Liver (tissue), 9 donors: ENCODE measurements around the gene CUL4A. TPM values are rescaled to one million over a fixed set of nuclear protein-coding genes. Genes with fewer than 3 reads are reported as not detected.

ENCODE experiments used
- DNase-seq: peaks from one replicate; pipeline ENCODE4 v3.0.0-alpha.2; 2017; ENCODE audit warnings: low spot score
- H3K27ac ChIP-seq, 2 donors: one replicate each; pipeline ENCODE4 v1.7.0; 2013; ENCODE audit warnings: inconsistent platforms in 2 of 2, low read length in 2 of 2, control low read depth in 1 of 2, low read depth in 1 of 2, mild to moderate bottlenecking in 1 of 2
- H3K27me3 ChIP-seq, 4 donors: one replicate each; pipeline versions ENCODE4 v1.6.1 to v1.7.0; 2013; ENCODE audit warnings: low read length in 3 of 4, inconsistent platforms in 1 of 4, mild to moderate bottlenecking in 1 of 4, moderate library complexity in 1 of 4; ENCODE audit not compliant: control insufficient read depth in 4 of 4, insufficient read depth in 4 of 4
- H3K36me3 ChIP-seq, 4 donors: one replicate each; pipeline versions ENCODE4 v1.6.1 to v1.7.0; 2013; ENCODE audit warnings: low read length in 3 of 4, mild to moderate bottlenecking in 3 of 4, low read depth in 1 of 4, moderate library complexity in 1 of 4; ENCODE audit not compliant: control insufficient read depth in 4 of 4, insufficient read depth in 3 of 4
- H3K4me1 ChIP-seq, 4 donors: one replicate each; pipeline versions ENCODE4 v1.6.1 to v1.7.0; 2013; ENCODE audit warnings: low read length in 3 of 4, mild to moderate bottlenecking in 3 of 4, moderate library complexity in 1 of 4; ENCODE audit not compliant: control insufficient read depth in 4 of 4, insufficient read depth in 4 of 4
- H3K4me3 ChIP-seq, 3 donors: one replicate each; pipeline versions ENCODE4 v1.6.1 to v1.7.0; 2013; ENCODE audit warnings: low read length in 3 of 3, control low read depth in 1 of 3, low read depth in 1 of 3, mild to moderate bottlenecking in 1 of 3
- H3K9ac ChIP-seq, 2 donors: one replicate each; pipeline ENCODE4 v1.7.0; 2013; ENCODE audit warnings: low read length in 2 of 2, mild to moderate bottlenecking in 2 of 2, moderate library complexity in 2 of 2, control low read depth in 1 of 2, low read depth in 1 of 2
- H3K9me3 ChIP-seq, 4 donors: one replicate each; pipeline versions ENCODE4 v1.6.1 to v1.7.0; 2013; ENCODE audit warnings: low read length in 3 of 4; ENCODE audit not compliant: control insufficient read depth in 4 of 4
- EGR1 ChIP-seq, 2 donors: IDR thresholded peaks; 2 replicates each; pipeline ENCODE4 v1.6.1; 2016 to 2018; ENCODE audit warnings: antibody characterized with exemption in 2 of 2, low read depth in 2 of 2
- FOXA1 ChIP-seq: IDR thresholded peaks from 2 replicates; pipeline ENCODE4 v1.6.1; 2016; ENCODE audit warnings: antibody characterized with exemption
- FOXA2 ChIP-seq: IDR thresholded peaks from 2 replicates; pipeline ENCODE4 v1.6.1; 2016; ENCODE audit warnings: antibody characterized with exemption
- GABPA ChIP-seq, 2 donors: IDR thresholded peaks in 1 of 2; conservative IDR thresholded peaks in 1 of 2; 2 replicates each; pipeline ENCODE4 v1.6.1; 2016; ENCODE audit warnings: antibody characterized with exemption in 2 of 2, mild to moderate bottlenecking in 1 of 2, moderate library complexity in 1 of 2
- HNF4A ChIP-seq, 2 donors: conservative IDR thresholded peaks; 2 replicates each; pipeline ENCODE4 v1.6.1; 2016; ENCODE audit warnings: antibody characterized with exemption in 2 of 2, mild to moderate bottlenecking in 2 of 2
- JUND ChIP-seq, 2 donors: IDR thresholded peaks; 2 replicates each; pipeline ENCODE4 v1.6.1; 2016; ENCODE audit warnings: antibody characterized with exemption in 2 of 2
- NR2F2 ChIP-seq: IDR thresholded peaks from 2 replicates; pipeline ENCODE4 v1.6.1; 2016; ENCODE audit warnings: antibody characterized with exemption
- RXRA ChIP-seq, 2 donors: IDR thresholded peaks; 2 replicates each; pipeline ENCODE4 v1.6.1; 2017 to 2018; ENCODE audit warnings: antibody characterized with exemption in 2 of 2, mild to moderate bottlenecking in 1 of 2
- SP1 ChIP-seq: IDR thresholded peaks from 2 replicates; pipeline ENCODE4 v1.6.1; 2018; ENCODE audit warnings: antibody characterized with exemption, mild to moderate bottlenecking
- TAF1 ChIP-seq: conservative IDR thresholded peaks from 2 replicates; pipeline ENCODE4 v1.6.1; 2016; ENCODE audit warnings: antibody characterized with exemption, mild to moderate bottlenecking
- YY1 ChIP-seq: IDR thresholded peaks from 2 replicates; pipeline ENCODE4 v1.6.1; 2016; ENCODE audit warnings: antibody characterized with exemption, mild to moderate bottlenecking
- WGBS: extraction: QIAGEN DNeasy Blood & Tissue Kit; methylation state at CpG from one replicate; pipeline ENCODE4 v1.1.7; 2013; 5-methylcytosine and 5-hydroxymethylcytosine counted together
- polyA plus RNA-seq, 2 donors: library from polyadenylated mRNA; stranded (reverse) in 1 of 2; unstranded in 1 of 2; fragments of 200-250 nt in 1 of 2; fragments of >200 nt in 1 of 2; fragmentation: Nextera tagmentation in 1 of 2; extraction: Ambion mirVana in 1 of 2; gene quantifications; one replicate each; pipeline versions ENCODE4 v1.2.1 to v1.2.3, GENCODE V29; 2013 to 2015
- total RNA-seq, 2 donors: library from RNA; depleted of rRNA; stranded (reverse); fragments of >200 nt; gene quantifications; one replicate each; pipeline ENCODE4 v1.2.3, GENCODE V29; 2014
- TF ChIP-seq, protein P1 (sequence below): fragments of 150-350 bp; IDR thresholded peaks from 2 replicates; pipeline ENCODE4 v1.5.1; 2017; ENCODE audit warnings: improper control_type of control experiment, low read depth, low read length; ENCODE audit not compliant: missing input control
- TF ChIP-seq, protein P2 (sequence below): IDR thresholded peaks from 2 replicates; pipeline ENCODE4 v1.6.1; 2016; ENCODE audit warnings: antibody characterized with exemption, mild to moderate bottlenecking
- TF ChIP-seq, protein P3 (sequence below): IDR thresholded peaks from 2 replicates; pipeline ENCODE4 v1.6.1; 2016; ENCODE audit warnings: antibody characterized with exemption
- TF ChIP-seq, protein P4 (sequence below): IDR thresholded peaks from 2 replicates; pipeline ENCODE4 v1.6.1; 2016; ENCODE audit warnings: antibody characterized with exemption
- TF ChIP-seq, protein P5 (sequence below): IDR thresholded peaks from 2 replicates; pipeline ENCODE4 v1.6.1; 2016; ENCODE audit warnings: antibody characterized with exemption
- donor health status: healthy.
- donor health status: healthy.
- donor health status: healthy.
- donor health status: healthy.
- donor health status: healthy.

Gene CUL4A
- total and polyA plus RNA-seq, 4 donors, result 19.9 to 89.4 (median 45.9) TPM

DNA sequence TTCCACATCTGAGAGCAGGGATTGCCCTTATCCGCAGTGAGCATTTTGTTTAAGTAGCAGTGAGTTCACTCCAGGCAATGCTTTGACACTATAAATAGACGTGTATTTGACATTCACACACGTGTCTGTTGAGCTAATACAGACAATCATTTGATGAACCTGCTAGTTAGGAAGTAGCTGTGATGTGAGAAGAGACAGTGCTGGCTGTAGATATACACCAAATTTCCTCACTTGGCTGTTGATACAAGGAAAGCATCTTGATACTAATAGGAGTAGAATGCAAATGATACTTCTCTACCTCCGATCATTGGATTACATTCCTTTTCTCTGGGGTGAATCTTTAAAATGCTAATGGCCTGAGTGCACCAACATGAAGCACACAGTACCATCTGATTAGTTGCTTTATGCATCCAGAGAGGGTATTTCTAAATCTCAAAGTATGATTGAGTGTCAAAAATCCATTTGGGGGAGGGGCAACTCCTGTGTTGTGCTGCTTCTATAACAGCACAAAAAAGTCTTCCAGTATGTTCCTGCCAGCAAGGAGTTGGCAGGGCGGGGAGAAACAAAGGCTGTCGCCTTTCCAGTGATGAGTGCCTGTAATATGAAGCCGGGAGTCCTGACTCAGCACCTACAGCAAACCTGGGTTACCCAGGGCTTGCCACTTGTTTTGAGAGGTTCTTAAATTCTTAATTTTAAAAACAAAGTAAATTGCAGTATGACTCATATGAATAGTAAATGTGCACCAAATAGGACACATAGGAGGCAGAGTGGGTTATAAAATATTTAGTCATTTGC lies 7.0 kb downstream of the CUL4A start:
- 36% methylated on average over 7 of the region's 7 CpGs for WGBS
- no peak overlapping the region for H3K9ac ChIP-seq

DNA sequence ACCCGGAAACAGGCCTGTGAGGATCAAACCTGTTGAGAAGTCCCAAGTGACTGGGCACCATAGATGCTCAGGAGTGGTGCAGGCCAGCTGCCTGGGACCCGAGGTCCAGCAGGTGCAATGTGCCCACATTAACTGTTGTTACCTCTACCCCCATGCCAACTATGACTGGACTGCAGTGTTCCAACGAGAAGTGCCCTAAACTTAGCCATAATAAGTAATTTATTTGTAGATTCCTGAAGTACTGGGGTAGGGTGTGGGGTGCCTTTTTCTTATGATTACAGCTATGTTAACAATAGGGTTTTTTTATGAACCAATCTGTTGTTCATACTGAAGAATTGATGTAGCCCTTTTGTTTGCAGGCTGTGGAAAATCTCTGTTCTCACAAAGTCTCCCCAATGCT lies 9.2 kb downstream of the CUL4A start:
- H3K27me3 ChIP-seq, result no peaks in the 10 kb centered on the region
- peaks cover 21 to 48% (median 38%) of the 10 kb centered on the region in 4 donors for H3K4me1 ChIP-seq
- H3K4me3 ChIP-seq, result no peak overlapping the region
- H3K27ac ChIP-seq, result no peak overlapping the region
- H3K36me3 ChIP-seq, result peaks cover 0 to 9% (median 5%) of the 10 kb centered on the region in 4 donors
- no peaks in the 10 kb centered on the region for H3K9me3 ChIP-seq
- no peak overlapping the region for H3K9ac ChIP-seq
- TF ChIP-seq, protein P1, sequence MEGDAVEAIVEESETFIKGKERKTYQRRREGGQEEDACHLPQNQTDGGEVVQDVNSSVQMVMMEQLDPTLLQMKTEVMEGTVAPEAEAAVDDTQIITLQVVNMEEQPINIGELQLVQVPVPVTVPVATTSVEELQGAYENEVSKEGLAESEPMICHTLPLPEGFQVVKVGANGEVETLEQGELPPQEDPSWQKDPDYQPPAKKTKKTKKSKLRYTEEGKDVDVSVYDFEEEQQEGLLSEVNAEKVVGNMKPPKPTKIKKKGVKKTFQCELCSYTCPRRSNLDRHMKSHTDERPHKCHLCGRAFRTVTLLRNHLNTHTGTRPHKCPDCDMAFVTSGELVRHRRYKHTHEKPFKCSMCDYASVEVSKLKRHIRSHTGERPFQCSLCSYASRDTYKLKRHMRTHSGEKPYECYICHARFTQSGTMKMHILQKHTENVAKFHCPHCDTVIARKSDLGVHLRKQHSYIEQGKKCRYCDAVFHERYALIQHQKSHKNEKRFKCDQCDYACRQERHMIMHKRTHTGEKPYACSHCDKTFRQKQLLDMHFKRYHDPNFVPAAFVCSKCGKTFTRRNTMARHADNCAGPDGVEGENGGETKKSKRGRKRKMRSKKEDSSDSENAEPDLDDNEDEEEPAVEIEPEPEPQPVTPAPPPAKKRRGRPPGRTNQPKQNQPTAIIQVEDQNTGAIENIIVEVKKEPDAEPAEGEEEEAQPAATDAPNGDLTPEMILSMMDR, result no peak
- TF ChIP-seq, protein P2, sequence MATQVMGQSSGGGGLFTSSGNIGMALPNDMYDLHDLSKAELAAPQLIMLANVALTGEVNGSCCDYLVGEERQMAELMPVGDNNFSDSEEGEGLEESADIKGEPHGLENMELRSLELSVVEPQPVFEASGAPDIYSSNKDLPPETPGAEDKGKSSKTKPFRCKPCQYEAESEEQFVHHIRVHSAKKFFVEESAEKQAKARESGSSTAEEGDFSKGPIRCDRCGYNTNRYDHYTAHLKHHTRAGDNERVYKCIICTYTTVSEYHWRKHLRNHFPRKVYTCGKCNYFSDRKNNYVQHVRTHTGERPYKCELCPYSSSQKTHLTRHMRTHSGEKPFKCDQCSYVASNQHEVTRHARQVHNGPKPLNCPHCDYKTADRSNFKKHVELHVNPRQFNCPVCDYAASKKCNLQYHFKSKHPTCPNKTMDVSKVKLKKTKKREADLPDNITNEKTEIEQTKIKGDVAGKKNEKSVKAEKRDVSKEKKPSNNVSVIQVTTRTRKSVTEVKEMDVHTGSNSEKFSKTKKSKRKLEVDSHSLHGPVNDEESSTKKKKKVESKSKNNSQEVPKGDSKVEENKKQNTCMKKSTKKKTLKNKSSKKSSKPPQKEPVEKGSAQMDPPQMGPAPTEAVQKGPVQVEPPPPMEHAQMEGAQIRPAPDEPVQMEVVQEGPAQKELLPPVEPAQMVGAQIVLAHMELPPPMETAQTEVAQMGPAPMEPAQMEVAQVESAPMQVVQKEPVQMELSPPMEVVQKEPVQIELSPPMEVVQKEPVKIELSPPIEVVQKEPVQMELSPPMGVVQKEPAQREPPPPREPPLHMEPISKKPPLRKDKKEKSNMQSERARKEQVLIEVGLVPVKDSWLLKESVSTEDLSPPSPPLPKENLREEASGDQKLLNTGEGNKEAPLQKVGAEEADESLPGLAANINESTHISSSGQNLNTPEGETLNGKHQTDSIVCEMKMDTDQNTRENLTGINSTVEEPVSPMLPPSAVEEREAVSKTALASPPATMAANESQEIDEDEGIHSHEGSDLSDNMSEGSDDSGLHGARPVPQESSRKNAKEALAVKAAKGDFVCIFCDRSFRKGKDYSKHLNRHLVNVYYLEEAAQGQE, result no peak
- TF ChIP-seq, protein P3, sequence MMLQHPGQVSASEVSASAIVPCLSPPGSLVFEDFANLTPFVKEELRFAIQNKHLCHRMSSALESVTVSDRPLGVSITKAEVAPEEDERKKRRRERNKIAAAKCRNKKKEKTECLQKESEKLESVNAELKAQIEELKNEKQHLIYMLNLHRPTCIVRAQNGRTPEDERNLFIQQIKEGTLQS, result no peak
- TF ChIP-seq, protein P4, sequence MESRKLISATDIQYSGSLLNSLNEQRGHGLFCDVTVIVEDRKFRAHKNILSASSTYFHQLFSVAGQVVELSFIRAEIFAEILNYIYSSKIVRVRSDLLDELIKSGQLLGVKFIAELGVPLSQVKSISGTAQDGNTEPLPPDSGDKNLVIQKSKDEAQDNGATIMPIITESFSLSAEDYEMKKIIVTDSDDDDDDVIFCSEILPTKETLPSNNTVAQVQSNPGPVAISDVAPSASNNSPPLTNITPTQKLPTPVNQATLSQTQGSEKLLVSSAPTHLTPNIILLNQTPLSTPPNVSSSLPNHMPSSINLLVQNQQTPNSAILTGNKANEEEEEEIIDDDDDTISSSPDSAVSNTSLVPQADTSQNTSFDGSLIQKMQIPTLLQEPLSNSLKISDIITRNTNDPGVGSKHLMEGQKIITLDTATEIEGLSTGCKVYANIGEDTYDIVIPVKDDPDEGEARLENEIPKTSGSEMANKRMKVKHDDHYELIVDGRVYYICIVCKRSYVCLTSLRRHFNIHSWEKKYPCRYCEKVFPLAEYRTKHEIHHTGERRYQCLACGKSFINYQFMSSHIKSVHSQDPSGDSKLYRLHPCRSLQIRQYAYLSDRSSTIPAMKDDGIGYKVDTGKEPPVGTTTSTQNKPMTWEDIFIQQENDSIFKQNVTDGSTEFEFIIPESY, result no peak
- TF ChIP-seq RXRA (IDR thresholded peaks at IDR 0.05) (no peak), FOXA2 (no peak), GABPA (IDR thresholded peaks at IDR 0.05 in 1 of 2, conservative IDR thresholded peaks at IDR 0.05 in 1 of 2) (no peak), NR2F2 (no peak), FOXA1 (no peak), SP1 (no peak), HNF4A (conservative IDR thresholded peaks at IDR 0.05) (no peak), TAF1 (no peak), YY1 (no peak), JUND (IDR thresholded peaks at IDR 0.05) (no peak), EGR1 (IDR thresholded peaks at IDR 0.05; ENCODE audit: low read depth in 2 of 2) (no peak)
- TF ChIP-seq, protein P5, sequence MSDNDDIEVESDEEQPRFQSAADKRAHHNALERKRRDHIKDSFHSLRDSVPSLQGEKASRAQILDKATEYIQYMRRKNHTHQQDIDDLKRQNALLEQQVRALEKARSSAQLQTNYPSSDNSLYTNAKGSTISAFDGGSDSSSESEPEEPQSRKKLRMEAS, result no peak
- DNase-seq, result no peak
- WGBS, result 71% methylated on average over 3 of the region's 3 CpGs

More for the DNA sequence above, 7.0 kb downstream of the CUL4A start:
- Histone ChIP-seq H3K4me3 (no peak overlapping the region), H3K36me3 (peaks cover 0 to 6% (median 1%) of the 10 kb centered on the region in 4 donors), H3K9me3 (no peaks in the 10 kb centered on the region), H3K4me1 (peaks cover 23 to 51% (median 39%) of the 10 kb centered on the region in 4 donors), H3K27ac (no peak overlapping the region), H3K27me3 (no peaks in the 10 kb centered on the region)
- DNase-seq, result no peak
- peak; percentile 25 for TF ChIP-seq SP1
- peak; percentile 52 to 70 for TF ChIP-seq RXRA (IDR thresholded peaks at IDR 0.05)
- TF ChIP-seq, protein P4, result no peak
